Measurements from ENCODE around the gene SLC22A7.

DNA sequence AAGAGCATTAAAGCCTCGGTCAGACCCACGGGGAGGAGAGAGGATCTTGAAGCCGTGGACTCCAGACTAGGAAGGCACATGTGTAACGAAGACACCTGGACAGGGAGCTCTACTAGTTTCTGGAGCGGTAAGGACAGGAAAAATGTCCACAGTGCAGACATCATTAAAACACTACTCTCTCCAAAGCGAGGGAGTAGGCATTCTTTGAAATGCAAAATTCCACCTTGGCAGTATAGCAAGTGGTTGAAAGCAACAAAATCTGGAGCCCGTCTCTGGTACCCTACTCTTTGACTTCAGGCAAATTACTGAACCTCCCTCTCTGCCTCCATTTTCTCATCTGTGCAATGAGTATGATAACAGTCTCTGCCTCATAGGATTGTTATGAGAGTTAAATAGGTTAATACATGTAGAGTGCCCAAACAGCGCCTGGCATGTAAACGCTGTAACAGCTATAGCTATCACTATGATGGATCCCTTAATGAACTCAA, 11.0 kb downstream of the SLC22A7 start:
- TF ChIP-seq CTCF (IDR thresholded peaks at IDR 0.05) (no peak), POLR2A (IDR thresholded peaks at IDR 0.05) (no peak)
